Breast epithelium (tissue), 4 donors: ENCODE data around the gene GFM2. TPM values are rescaled to one million over a fixed set of nuclear protein-coding genes. Genes with fewer than 3 reads are reported as not detected.

ENCODE experiments used
- DNase-seq, 2 donors: peaks; one replicate each; pipeline ENCODE4 v3.0.0-alpha.2; 2019; ENCODE audit warnings: low spot score in 2 of 2
- H3K27ac ChIP-seq, 2 donors: fragments of 200-600 bp; sonication (generic) in 1 of 2; one replicate each; pipeline ENCODE4 v1.5.1; 2016 to 2019; ENCODE audit warnings: mild to moderate bottlenecking in 1 of 2
- H3K27me3 ChIP-seq, 2 donors: fragments of 200-600 bp; sonication (generic) in 1 of 2; one replicate each; pipeline versions ENCODE4 v1.5.1 to v1.6.0; 2017 to 2019; ENCODE audit warnings: control low read depth in 1 of 2, mild to moderate bottlenecking in 1 of 2
- H3K36me3 ChIP-seq: fragments of 200-600 bp; one replicate; pipeline ENCODE4 v1.5.1; 2019
- H3K4me1 ChIP-seq, 2 donors: fragments of 200-600 bp; sonication (generic); one replicate each; pipeline ENCODE4 v1.5.1; 2016 to 2019; ENCODE audit warnings: control low read depth in 1 of 2
- H3K4me3 ChIP-seq, 3 donors: fragments of 200-600 bp; sonication (generic); 1 replicate in 2 of 3; 2 replicates in 1 of 3; pipeline ENCODE4 v1.5.1; 2016 to 2019; ENCODE audit warnings: mild to moderate bottlenecking in 3 of 3, moderate library complexity in 2 of 3
- H3K9me3 ChIP-seq, 2 donors: fragments of 200-600 bp; sonication (generic) in 1 of 2; one replicate each; pipeline ENCODE4 v1.5.1; 2016 to 2019; ENCODE audit warnings: control low read depth in 1 of 2
- CTCF ChIP-seq, 3 donors: fragments of 450-650 bp; IDR thresholded peaks; one replicate each; pipeline ENCODE4 v1.5.1; 2016 to 2017; ENCODE audit warnings: antibody characterized with exemption in 3 of 3, mild to moderate bottlenecking in 3 of 3, moderate library complexity in 3 of 3
- POLR2A ChIP-seq: fragments of 450-650 bp; IDR thresholded peaks from one replicate; pipeline ENCODE4 v1.6.1; 2016; ENCODE audit warnings: antibody characterized with exemption, mild to moderate bottlenecking, moderate library complexity
- POLR2AphosphoS5 ChIP-seq, 3 donors: sonication (generic); formaldehyde crosslinking; IDR thresholded peaks; one replicate each; pipeline ENCODE4 v1.6.1; 2017; ENCODE audit warnings: antibody characterized with exemption in 3 of 3
- intact Hi-C: fragments of 100-400 bp; cut with DNase I; formaldehyde crosslinking; loops from one replicate; pipeline ENCODE4 v1.15.1; 2023; ENCODE audit warnings: low total_unique reads
- total RNA-seq, 3 donors: library from RNA; depleted of rRNA; stranded (reverse); fragments of >200 nt; gene quantifications; one replicate each; pipeline ENCODE4 v1.1.0, GENCODE V29; 2016

Gene GFM2
- total RNA-seq, 3 donors from 2014 or later = 21.0 to 30.3 (median 24.3) TPM

GRCh38 chr5:74738406-74738805, 28.5 kb downstream of the GFM2 start:
- no peak overlapping the region for H3K27ac ChIP-seq
- peaks cover 4% of the 10 kb centered on the region for H3K36me3 ChIP-seq
- H3K9me3 ChIP-seq = no peaks in the 10 kb centered on the region
- intact Hi-C loops = no loop called here
- no peak for DNase-seq
- H3K27me3 ChIP-seq = no peaks in the 10 kb centered on the region
- no peak overlapping the region for H3K4me3 ChIP-seq
- TF ChIP-seq POLR2A (no peak), CTCF (IDR thresholded peaks at IDR 0.05) (no peak), POLR2AphosphoS5 (IDR thresholded peaks at IDR 0.05) (no peak)
- no peaks in the 10 kb centered on the region for H3K4me1 ChIP-seq

- Histone ChIP-seq H3K36me3 (peaks cover 4% of the 10 kb centered on the region), H3K27me3 (no peaks in the 10 kb centered on the region), H3K4me3 (no peak overlapping the region), H3K4me1 (no peaks in the 10 kb centered on the region), H3K9me3 (no peaks in the 10 kb centered on the region), H3K27ac (no peak overlapping the region)
- DNase-seq = no peak
- TF ChIP-seq POLR2A = no peak
- TF ChIP-seq POLR2AphosphoS5 (IDR thresholded peaks at IDR 0.05) = no peak
- TF ChIP-seq CTCF (IDR thresholded peaks at IDR 0.05) = no peak
- intact Hi-C loops = no loop called here
Observed at GRCh38 chr5:74736759-74737158, 30.2 kb downstream of the GFM2 start.

- Histone ChIP-seq H3K4me3 (no peak overlapping the region), H3K9me3 (no peaks in the 10 kb centered on the region), H3K27me3 (no peaks in the 10 kb centered on the region), H3K27ac (no peak overlapping the region), H3K4me1 (no peaks in the 10 kb centered on the region), H3K36me3 (no peaks in the 10 kb centered on the region)
- TF ChIP-seq POLR2AphosphoS5 (IDR thresholded peaks at IDR 0.05) = no peak
- TF ChIP-seq CTCF (IDR thresholded peaks at IDR 0.05) = no peak
- no peak for TF ChIP-seq POLR2A
- intact Hi-C loops = no loop called here
- no peak for DNase-seq
Observed at GRCh38 chr5:74725331-74725730, 41.6 kb downstream of the GFM2 start.

GRCh38 chr5:74722271-74722670, 44.6 kb downstream of the GFM2 start:
- Histone ChIP-seq H3K36me3 (peaks cover 4% of the 10 kb centered on the region), H3K4me1 (no peaks in the 10 kb centered on the region), H3K27me3 (no peaks in the 10 kb centered on the region), H3K27ac (no peak overlapping the region), H3K4me3 (no peak overlapping the region), H3K9me3 (no peaks in the 10 kb centered on the region)
- no peak for DNase-seq
- intact Hi-C loops = no loop called here
- TF ChIP-seq POLR2AphosphoS5 (IDR thresholded peaks at IDR 0.05) (no peak), CTCF (IDR thresholded peaks at IDR 0.05) (no peak), POLR2A (no peak)

GRCh38 chr5:74717596-74717995, 49.3 kb downstream of the GFM2 start:
- Histone ChIP-seq H3K36me3 (peaks cover 4% of the 10 kb centered on the region), H3K4me1 (no peaks in the 10 kb centered on the region), H3K27ac (no peak overlapping the region), H3K4me3 (no peak overlapping the region), H3K9me3 (no peaks in the 10 kb centered on the region), H3K27me3 (no peaks in the 10 kb centered on the region)
- intact Hi-C loops = no loop called here
- DNase-seq = no peak
- TF ChIP-seq POLR2AphosphoS5 (IDR thresholded peaks at IDR 0.05) (no peak), POLR2A (no peak), CTCF (IDR thresholded peaks at IDR 0.05) (no peak)
